Smooth muscle cell (in vitro differentiated cells): Measurements from ENCODE around the gene CLTC. TPM values are rescaled to one million over a fixed set of nuclear protein-coding genes. Genes with fewer than 3 reads are reported as not detected.

Experiments
- DNase-seq: peaks from one replicate; lab custom pipeline; 2025; ENCODE audit not compliant: unreplicated experiment; lab: John Stamatoyannopoulos, UW
- H2AFZ ChIP-seq: fragments of 200-600 bp; sonication (generic); 2 replicates; pipeline ENCODE4 v1.6.0; 2016; ENCODE audit warnings: antibody characterized with exemption, low read depth, mild to moderate bottlenecking
- H3F3A ChIP-seq: fragments of 200-600 bp; sonication (generic); 2 replicates; pipeline ENCODE4 v1.6.0; 2017; ENCODE audit warnings: antibody characterized with exemption, low read depth
- H3K27ac ChIP-seq: fragments of 200-600 bp; sonication (generic); 2 replicates; pipeline ENCODE4 v1.5.1; 2016; ENCODE audit warnings: low read depth, mild to moderate bottlenecking
- H3K27me3 ChIP-seq: fragments of 200-600 bp; sonication (generic); 2 replicates; pipeline ENCODE4 v1.6.1; 2016; ENCODE audit warnings: low read depth, mild to moderate bottlenecking
- H3K36me3 ChIP-seq: fragments of 200-600 bp; sonication (generic); 2 replicates; pipeline ENCODE4 v1.5.1; 2016; ENCODE audit warnings: low read depth
- H3K4me1 ChIP-seq: fragments of 200-600 bp; sonication (generic); 2 replicates; pipeline ENCODE4 v1.5.1; 2016; ENCODE audit warnings: low read depth
- H3K4me2 ChIP-seq: fragments of 200-600 bp; sonication (generic); 2 replicates; pipeline ENCODE4 v1.6.0; 2016; ENCODE audit warnings: mild to moderate bottlenecking
- H3K4me3 ChIP-seq: fragments of 200-600 bp; sonication (generic); 2 replicates; pipeline ENCODE4 v1.5.1; 2016; ENCODE audit warnings: mild to moderate bottlenecking
- H3K79me2 ChIP-seq: fragments of 200-600 bp; sonication (generic); 2 replicates; pipeline ENCODE4 v1.6.0; 2016; ENCODE audit warnings: low read depth, mild to moderate bottlenecking
- H3K9ac ChIP-seq: fragments of 200-600 bp; sonication (generic); 2 replicates; pipeline ENCODE4 v1.6.0; 2016; ENCODE audit warnings: low read depth
- H3K9me3 ChIP-seq: fragments of 200-600 bp; sonication (generic); replicated peaks from 2 replicates; pipeline ENCODE4 v1.5.1; 2016; ENCODE audit warnings: low read depth
- H4K20me1 ChIP-seq: fragments of 200-600 bp; sonication (generic); 2 replicates; pipeline ENCODE4 v1.6.0; 2016; ENCODE audit warnings: low read depth
- WGBS: methylation state at CpG from one replicate; pipeline ENCODE4 v1.1.7; 2016; ENCODE audit warnings: low lambda C conversion rate; 5-methylcytosine and 5-hydroxymethylcytosine counted together
- polyA plus RNA-seq: library from polyadenylated mRNA; unstranded; fragments of >200 nt; fragmentation: Nextera tagmentation; extraction: Ambion mirVana; gene quantifications from 2 replicates; pipeline ENCODE4 v1.2.1, GENCODE V29; 2016
- total RNA-seq: library from RNA; depleted of rRNA; stranded (reverse); fragments of >200 nt; gene quantifications from 2 replicates; pipeline ENCODE4 v1.2.3, GENCODE V29; 2014
- TF ChIP-seq, protein P1 (sequence below): fragments of 200-600 bp; sonication (generic); IDR thresholded peaks from 2 replicates; pipeline ENCODE4 v1.5.1; 2017; ENCODE audit warnings: borderline replicate concordance, mild to moderate bottlenecking, antibody characterized with exemption; ENCODE audit not compliant: insufficient read depth, poor library complexity, severe bottlenecking

The CLTC gene
- total and polyA plus RNA-seq, 2 experiments from 2014 or later: 102 to 362 TPM

GRCh38 chr17:59702304-59702703 is 82.6 kb downstream of the CLTC start:
- Histone ChIP-seq H3K9me3 (no peaks in the 10 kb centered on the region), H3F3A (peaks cover 22% of the 10 kb centered on the region), H3K4me1 (peaks cover 14% of the 10 kb centered on the region), H3K9ac (no peak overlapping the region), H3K36me3 (no peaks in the 10 kb centered on the region), H3K27me3 (no peaks in the 10 kb centered on the region), H3K27ac (peak overlapping the region; percentile 15), H3K4me3 (no peak overlapping the region), H2AFZ (no peak overlapping the region), H3K4me2 (no peak overlapping the region), H3K79me2 (peaks cover 96% of the 10 kb centered on the region), H4K20me1 (peaks cover 89% of the 10 kb centered on the region)
- TF ChIP-seq, protein P1, sequence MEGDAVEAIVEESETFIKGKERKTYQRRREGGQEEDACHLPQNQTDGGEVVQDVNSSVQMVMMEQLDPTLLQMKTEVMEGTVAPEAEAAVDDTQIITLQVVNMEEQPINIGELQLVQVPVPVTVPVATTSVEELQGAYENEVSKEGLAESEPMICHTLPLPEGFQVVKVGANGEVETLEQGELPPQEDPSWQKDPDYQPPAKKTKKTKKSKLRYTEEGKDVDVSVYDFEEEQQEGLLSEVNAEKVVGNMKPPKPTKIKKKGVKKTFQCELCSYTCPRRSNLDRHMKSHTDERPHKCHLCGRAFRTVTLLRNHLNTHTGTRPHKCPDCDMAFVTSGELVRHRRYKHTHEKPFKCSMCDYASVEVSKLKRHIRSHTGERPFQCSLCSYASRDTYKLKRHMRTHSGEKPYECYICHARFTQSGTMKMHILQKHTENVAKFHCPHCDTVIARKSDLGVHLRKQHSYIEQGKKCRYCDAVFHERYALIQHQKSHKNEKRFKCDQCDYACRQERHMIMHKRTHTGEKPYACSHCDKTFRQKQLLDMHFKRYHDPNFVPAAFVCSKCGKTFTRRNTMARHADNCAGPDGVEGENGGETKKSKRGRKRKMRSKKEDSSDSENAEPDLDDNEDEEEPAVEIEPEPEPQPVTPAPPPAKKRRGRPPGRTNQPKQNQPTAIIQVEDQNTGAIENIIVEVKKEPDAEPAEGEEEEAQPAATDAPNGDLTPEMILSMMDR: no peak
- no peak for DNase-seq
- 94% methylated on average over 7 of the region's 7 CpGs for WGBS

DNA sequence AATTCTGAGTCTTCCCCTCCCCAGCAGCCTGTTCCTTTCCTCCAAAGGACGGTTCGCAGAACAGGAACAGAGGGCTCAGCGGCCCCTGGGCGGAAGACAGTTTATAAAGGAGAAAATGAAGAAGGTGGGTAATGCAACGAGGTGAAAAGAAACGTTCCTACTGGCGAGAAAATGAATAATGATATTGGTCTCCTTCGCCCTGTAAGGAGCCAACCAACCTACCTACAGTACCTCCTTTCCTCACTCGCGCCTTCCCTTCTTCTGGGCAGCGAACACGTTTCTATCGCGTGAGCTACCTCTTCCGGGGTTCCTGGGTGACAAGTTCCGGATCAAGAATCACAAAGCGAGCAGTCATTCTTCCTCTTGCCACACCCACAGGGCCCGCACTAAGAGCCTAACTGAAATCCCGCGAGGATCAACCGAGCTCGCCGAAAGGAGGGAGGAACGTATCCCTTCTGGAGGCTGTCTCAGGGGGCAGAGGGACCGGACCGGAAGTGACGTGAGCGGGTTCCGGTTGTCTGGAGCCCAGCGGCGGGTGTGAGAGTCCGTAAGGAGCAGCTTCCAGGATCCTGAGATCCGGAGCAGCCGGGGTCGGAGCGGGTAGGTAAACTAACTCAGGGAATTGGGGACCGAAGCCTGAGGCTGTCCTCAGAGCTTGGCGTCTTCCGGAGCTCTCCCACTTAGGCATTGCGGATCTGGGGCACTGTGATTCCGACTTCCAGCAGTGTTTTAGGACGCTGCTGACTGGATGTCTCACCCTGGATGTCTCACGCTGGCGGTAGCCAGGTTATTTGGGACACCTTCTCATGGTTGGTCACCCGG is 87.7 kb downstream of the CLTC start, which contains the start of the genes PTRH2 and VMP1:
PTRH2 (minus strand) TSS at position 282 of the 822 bp plus-strand sequence. CDS start 9,452 bp downstream, outside the sequence.
VMP1 (plus strand) TSS at position 506 of the 822 bp plus-strand sequence. CDS start 23,793 bp downstream, outside the sequence.
- H3K9ac ChIP-seq: peak within 1 kb of the TSS; percentile 97
- H3K4me3 ChIP-seq: peak within 1 kb of the TSS; percentile 79
- H3K27ac ChIP-seq: peak within 1 kb of the TSS; percentile 97
- H3F3A ChIP-seq: peaks cover 11% of the 10 kb centered on the region
- H3K79me2 ChIP-seq: peaks cover 93% of the 10 kb centered on the region
- peaks cover 80% of the 10 kb centered on the region for H4K20me1 ChIP-seq
- H3K4me2 ChIP-seq: peak within 1 kb of the TSS; percentile 92
- peak within 1 kb of the TSS; percentile 50 for H2AFZ ChIP-seq
- WGBS: under 1% methylated on average over 45 of the region's 45 CpGs
- DNase-seq: peak; percentile 81
- H3K9me3 ChIP-seq: no peaks in the 10 kb centered on the region
- no peaks in the 10 kb centered on the region for H3K27me3 ChIP-seq
- H3K4me1 ChIP-seq: peaks cover 28% of the 10 kb centered on the region
- no peaks in the 10 kb centered on the region for H3K36me3 ChIP-seq
- TF ChIP-seq, protein P1: no peak

DNA sequence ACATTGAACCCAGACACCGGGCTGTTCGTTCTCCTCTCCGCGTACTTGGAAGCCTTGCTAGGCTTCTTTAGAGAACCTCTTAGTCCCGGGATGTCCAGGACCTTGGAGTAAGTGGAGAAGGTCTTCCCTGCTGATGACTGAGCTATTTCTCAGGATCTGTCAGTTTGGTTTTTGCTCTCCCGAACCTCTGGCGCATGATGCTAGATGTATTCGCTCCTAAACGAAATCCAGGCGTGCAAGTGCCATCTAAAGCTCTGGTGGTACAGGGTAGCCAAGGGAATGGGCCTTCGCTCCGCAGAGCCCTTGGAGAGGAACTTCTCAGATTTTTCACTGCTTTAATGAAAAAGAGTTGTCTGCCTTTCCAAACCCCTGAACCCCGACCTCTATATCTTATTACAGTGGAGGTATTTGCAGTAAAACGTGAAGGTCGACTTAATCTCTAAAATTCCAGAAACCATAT is 88.3 kb downstream of the CLTC start:
- DNase-seq: no peak
- TF ChIP-seq, protein P1: no peak
- H3K4me2 ChIP-seq: peak overlapping the region; percentile 86
- H3K36me3 ChIP-seq: no peaks in the 10 kb centered on the region
- H3K4me1 ChIP-seq: peaks cover 28% of the 10 kb centered on the region
- no peak overlapping the region for H2AFZ ChIP-seq
- peaks cover 11% of the 10 kb centered on the region for H3F3A ChIP-seq
- peak overlapping the region; percentile 97 for H3K9ac ChIP-seq
- H3K4me3 ChIP-seq: peak overlapping the region; percentile 79
- no peaks in the 10 kb centered on the region for H3K27me3 ChIP-seq
- H3K9me3 ChIP-seq: no peaks in the 10 kb centered on the region
- H3K27ac ChIP-seq: peak overlapping the region; percentile 97
- peaks cover 80% of the 10 kb centered on the region for H4K20me1 ChIP-seq
- 2% methylated on average over 15 of the region's 15 CpGs for WGBS
- peaks cover 93% of the 10 kb centered on the region for H3K79me2 ChIP-seq

GRCh38 chr17:59711936-59712335 is 92.2 kb downstream of the CLTC start:
- no peaks in the 10 kb centered on the region for H3K9me3 ChIP-seq
- peaks cover 14% of the 10 kb centered on the region for H3F3A ChIP-seq
- H3K27ac ChIP-seq: no peak overlapping the region
- H2AFZ ChIP-seq: no peak overlapping the region
- peaks cover 85% of the 10 kb centered on the region for H4K20me1 ChIP-seq
- no peaks in the 10 kb centered on the region for H3K36me3 ChIP-seq
- no peak overlapping the region for H3K4me2 ChIP-seq
- H3K4me3 ChIP-seq: no peak overlapping the region
- no peaks in the 10 kb centered on the region for H3K27me3 ChIP-seq
- TF ChIP-seq, protein P1: no peak
- H3K9ac ChIP-seq: no peak overlapping the region
- H3K4me1 ChIP-seq: peaks cover 14% of the 10 kb centered on the region
- no peak for DNase-seq
- H3K79me2 ChIP-seq: peaks cover 93% of the 10 kb centered on the region
